GM18951 (cell line): Measurements from ENCODE around the gene FAM162B.
"Not testable (repeated sequence)": the region's sequence is repeated elsewhere in the genome, so short reads cannot be mapped to it uniquely, and the experiment has no call there.

Source experiments
- POLR2A ChIP-seq: IDR thresholded peaks from 4 replicates; pipeline ENCODE4 v1.6.1; 2011; ENCODE audit warnings: mild to moderate bottlenecking; ENCODE audit not compliant: insufficient read length, insufficient read depth; ENCODE audit errors: extremely low read depth
- in situ Hi-C: fragments of 300-500 bp; cut with MboI; formaldehyde crosslinking; loops from one replicate; pipeline ENCODE4 v1.12.0; 2022; ENCODE audit warnings: low sequenced_read_pairs, mixed read lengths, inconsistent platforms; ENCODE audit not compliant: unreplicated experiment

Gene FAM162B

DNA sequence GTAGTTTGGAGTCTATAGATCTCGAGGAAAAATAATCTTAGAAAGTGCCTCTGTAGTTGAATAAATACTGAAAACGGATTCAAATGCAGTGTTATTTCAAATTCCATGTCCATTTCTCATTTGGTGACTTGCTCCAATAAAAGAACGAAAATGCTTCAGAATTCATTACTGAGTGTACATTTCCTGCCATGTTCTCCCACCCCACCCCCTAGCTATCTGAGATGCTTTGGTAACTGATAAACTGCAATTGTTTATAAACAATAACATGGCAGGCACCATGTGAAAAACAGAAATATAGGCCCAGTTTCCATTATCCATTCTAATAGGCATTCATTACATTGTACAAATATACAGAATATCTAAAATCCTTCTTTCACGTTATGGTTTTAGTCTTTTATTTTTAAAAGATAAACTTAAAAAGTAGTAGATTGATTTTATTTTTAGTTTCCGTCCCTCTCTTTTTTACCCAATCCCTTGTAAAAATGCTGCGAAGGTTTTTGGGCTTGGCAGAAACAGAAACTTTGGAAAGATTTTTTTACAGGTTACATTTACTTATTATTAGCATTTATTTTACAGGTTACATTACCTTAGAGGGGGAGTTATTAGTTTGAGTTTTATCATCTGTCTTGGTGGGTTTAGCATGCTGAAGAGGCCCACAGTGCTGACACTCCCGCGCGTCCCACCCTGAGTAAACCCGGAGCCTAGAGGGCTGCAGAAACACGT lies 1.5 kb downstream of the FAM162B start:
- in situ Hi-C loops = no loop called here

DNA sequence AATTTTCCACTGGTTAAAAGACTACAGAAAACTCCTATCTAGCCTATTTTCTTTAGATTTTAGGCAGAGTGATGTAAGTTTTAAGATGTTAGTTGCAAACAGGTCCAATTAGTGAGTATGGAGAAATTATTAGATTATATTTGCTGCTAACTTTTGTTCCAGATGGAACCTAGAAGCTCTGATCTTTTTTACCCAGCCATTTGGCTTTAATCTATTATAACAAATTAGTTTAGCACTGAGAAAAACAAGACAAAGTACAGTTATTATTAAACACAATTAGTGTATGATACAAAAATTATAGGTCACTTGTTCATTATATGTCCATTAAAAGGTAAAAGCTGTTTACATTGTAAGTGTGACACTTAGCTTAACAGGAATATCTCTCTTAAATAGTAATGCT lies 2.5 kb downstream of the FAM162B start:
- TF ChIP-seq POLR2A = no peak
- in situ Hi-C loops = no loop called here

More for the DNA sequence above, 1.5 kb downstream of the FAM162B start:
- TF ChIP-seq POLR2A = no peak

DNA sequence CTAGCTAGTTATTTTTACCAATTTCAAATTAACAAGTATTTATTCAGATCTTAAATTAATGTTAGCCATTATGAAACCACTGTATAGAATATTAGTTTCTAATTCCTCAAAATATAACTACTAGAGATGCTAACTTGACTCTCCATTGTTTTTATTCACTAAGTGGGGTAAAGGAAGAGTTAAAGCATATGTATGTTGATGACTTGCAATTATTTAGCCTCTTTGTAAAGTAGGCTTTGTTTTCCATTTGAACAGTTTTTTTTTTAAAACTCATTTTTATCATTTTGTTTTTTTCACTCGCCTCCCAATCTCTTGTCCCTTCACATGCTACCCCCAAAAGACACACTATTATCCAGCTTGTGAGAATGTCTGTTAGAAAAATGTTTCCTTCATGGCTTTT lies 3.3 kb downstream of the FAM162B start:
- in situ Hi-C loops = no loop called here
- TF ChIP-seq POLR2A = no peak

DNA sequence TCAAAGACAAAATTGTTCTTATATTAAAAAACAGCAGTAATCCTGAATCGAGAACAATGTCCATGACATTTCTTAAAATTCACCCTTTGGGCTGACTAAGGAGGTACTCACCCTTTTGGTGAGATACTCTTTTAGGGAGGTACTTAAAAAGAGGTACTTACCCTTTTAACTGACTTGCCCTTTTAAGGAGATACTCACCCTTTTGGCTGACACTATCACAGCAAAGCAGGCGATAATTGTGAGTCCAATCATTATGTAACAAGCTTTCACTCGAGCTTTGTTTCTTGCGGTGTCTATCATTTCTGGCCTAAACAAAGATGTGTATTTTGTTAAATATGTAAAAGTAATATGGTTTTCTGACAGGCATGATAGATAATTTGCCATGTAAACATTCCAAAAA lies 3.7 kb downstream of the FAM162B start:
- no peak for TF ChIP-seq POLR2A
- in situ Hi-C loops = no loop called here

DNA sequence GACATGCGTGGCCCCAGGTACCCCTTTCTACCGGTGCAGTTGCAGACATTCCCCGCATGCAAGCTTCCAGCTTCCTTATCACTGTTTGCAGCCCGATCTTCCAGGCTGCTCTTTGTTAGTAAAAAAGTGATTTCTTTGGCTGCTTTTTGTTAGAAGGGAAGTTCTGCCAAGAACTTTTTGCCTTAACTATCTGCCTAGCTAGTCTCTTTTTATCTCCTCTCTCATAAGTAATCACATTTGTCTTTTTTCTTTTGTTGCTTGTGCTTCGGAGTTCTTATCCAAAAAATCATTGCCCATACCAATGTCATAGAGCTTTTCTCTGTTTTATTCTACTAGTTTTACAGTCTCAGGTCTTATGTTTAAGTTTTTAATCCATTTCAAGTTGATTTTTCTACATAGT lies 20.3 kb downstream of the FAM162B start:
- TF ChIP-seq POLR2A = no peak
- in situ Hi-C loops = no loop called here

DNA sequence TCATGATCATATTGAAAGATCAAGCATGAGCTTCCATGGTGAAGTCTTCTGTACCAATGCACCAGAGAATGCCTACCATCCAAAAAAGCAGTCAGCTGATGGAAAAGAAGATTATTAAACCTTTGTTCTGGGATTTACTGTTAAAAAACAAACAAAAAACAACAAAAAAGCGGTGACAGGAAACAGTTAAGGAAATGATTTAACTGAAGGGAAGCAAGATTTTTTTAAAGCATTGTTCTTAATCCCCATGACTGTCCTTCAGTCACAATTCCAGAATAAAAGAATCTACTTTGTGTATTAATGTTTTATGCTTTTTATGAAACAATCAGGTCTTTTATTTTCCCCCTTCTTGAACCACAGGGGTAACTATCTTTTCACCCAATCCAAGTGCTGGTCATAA lies 23.9 kb downstream of the FAM162B start:
- in situ Hi-C loops = no loop called here

DNA sequence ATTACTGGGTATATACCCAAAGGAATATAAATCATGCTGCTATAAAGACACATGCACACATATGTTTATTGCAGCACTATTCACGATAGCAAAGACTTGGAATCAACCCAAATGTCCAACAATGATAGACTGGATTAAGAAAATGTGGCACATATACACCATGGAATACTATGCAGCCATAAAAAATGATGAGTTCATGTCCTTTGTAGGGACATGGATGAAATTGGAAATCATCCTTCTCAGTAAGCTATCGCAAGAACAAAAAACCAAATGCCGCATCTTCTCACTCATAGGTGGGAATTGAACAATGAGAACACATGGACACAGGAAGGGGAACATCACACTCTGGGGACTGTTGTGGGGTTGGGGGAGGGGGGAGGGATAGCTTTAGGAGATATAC lies 25.0 kb downstream of the FAM162B start:
- in situ Hi-C loops = not testable (repeated sequence)

More for the DNA sequence above, 23.9 kb downstream of the FAM162B start:
- no peak for TF ChIP-seq POLR2A

DNA sequence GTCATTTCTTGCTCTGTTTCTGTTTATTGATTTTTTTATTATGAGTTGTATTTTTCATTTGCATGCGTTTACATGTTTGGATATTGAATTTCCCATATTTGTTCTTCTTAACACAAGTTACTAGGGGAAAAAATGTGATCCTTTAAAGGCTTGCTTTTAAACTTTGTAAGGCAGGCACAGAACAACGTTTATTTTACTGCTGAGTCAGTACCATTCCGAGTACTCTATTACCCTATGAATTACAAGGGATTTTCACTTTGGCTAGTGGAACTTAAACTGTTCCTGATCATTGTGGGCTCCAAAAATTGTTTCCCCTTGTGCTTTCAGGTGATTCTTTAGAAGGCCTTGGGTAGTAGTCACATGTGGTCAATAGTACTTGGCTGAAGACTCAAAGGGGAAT lies 28.5 kb downstream of the FAM162B start:
- TF ChIP-seq POLR2A = no peak

DNA sequence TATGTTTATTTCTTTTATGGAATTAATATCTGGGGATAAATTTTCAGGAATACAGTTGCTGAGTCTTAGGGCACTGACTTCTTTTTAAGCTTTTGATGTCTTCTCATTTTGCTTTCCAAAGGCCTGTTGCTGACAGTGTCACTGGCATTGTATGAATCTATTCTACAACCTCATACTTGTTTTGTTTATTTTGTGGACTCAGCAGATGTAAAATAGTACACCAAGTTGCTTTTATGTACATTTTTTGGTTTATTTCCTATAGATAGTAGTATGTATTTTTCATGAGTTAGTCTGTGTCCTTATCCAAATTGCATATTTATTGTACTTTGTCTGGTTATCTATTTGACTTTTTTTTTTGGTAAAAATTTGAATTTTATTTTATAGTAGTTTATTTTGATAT lies 35.0 kb downstream of the FAM162B start:
- no peak for TF ChIP-seq POLR2A
- in situ Hi-C loops = no loop called here

More for the DNA sequence above, 28.5 kb downstream of the FAM162B start:
- in situ Hi-C loops = no loop called here

DNA sequence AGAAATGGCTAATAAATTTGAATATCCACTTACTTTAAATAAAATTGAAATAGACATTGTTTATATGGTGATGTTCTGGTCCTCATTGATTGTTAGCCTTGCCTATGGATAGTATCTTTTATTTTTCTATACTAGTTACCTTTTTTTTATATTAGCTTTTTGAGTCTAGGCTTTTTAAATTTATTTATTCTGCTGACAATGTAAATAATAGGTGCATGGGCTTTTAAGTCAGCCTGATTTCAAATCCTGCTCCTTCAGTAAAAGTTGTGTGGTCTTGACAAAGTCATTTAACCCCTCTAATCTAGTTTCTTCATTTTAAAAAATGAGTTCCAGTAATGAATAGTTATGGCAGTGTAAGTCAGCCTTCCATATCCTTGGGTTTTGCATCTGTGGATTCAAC lies 38.6 kb downstream of the FAM162B start:
- in situ Hi-C loops = no loop called here
- no peak for TF ChIP-seq POLR2A

DNA sequence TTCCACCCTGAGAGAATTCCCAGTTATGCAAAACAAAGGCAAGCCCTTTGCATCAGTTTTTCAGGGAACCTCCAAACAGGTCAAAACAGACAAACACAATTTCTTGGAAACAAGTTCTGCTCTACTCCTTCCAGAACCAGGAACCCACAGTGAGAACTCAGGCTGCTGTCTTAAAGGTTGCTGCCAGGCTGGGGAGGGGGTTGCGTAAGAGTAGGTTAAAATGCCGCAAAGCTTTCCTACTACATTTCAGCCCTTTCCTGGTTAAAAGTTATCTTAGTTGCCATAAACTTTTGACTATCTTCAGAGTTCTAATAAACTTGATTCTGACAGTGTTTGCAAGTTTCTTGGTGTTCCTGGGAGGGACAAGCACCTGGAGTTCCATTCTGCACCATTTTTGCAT lies 50.8 kb downstream of the FAM162B start:
- no peak for TF ChIP-seq POLR2A
- in situ Hi-C loops = no loop called here

DNA sequence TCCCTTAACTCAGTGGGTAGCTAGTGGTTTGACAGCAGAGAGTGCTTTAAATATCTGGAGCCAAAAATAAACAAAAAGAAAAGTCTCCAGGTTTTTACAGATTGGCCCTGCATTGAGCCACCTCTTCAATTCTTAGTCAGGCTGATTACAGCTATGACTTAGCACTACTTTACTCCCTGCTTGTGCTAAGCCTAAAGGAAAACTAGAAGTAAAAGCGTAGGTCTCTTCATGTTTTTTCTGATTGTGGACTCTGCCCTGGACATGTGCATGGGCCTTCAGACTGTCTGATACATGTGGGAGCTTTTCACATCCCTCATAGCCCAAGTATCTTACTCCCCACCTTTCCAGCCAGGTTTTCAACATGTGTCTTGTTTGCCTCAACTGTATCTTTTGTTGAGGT lies 51.2 kb downstream of the FAM162B start:
- no peak for TF ChIP-seq POLR2A
- in situ Hi-C loops = no loop called here

DNA sequence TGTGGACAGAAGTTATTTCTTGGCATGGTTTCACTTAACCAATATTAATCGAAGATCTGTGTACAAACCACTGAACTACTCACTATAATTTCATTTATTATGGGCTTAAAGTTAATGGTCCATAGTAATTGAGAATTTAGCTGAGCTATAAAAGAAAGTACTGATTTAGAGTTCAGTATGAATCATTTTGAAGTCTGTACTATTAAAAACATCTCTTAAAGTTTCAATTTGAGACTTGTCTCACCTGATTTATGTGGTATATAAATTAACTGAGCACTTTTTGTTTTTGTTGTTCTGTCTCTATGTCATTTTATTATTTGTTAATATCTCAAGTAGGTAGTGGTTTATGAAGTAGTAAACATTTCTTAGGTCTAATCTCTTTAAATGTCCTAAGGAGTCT lies 59.6 kb downstream of the FAM162B start:
- in situ Hi-C loops = no loop called here
- TF ChIP-seq POLR2A = no peak

DNA sequence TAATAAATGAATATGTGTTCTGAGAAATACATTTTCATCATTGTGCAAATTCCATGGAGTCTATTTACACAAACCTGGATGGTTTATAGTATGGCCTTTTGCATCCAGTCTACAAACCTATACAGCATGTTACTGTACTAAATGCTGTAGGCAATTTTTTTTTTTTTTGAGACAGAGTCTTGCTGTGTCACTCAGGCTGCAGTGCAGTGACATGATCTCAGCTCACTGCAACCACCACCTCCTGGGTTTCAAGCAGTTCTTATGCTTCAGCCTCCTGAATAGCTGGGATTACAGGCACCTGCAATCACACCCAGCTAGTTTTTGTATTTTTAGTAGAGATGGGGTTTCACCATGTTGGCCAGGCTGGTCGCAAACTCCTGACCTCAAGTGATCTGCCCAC lies 61.6 kb downstream of the FAM162B start:
- in situ Hi-C loops = not testable (repeated sequence)
